ENCODE data around the gene CCDC196. TPM values are rescaled to one million over a fixed set of nuclear protein-coding genes. Genes with fewer than 3 reads are reported as not detected.

Gene CCDC196
- total RNA-seq, 4 donors from 2014 or later = not detected

DNA sequence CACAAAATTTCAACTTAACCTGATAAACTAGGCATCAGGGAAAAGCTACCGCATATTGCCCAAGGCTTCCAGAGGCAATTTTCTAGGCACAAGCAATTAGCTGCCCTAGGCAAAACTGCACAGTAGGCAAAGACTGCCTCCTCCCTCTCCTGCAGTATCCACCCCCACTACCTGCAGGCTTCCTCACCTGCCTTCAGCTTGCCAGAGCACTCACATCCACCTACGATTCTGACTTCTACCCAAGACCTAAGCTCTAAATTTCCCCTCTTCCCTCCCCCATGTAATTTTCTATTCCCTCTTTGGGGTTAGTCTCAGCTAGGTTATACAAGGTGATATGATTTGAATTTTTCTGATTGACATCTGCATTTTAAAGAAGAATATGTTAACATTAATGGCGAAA is 21.9 kb upstream of the CCDC196 start:
- 95 to 96% methylated on average over 3 of the region's 3 CpGs for WGBS, 2 donors (ENCODE audit: low coverage in 1 of 2)
- in situ Hi-C loops (cut with MboI; ENCODE audit: low pct_ligation_motif_present in 1 of 4, low pct_unique_long_range_greater_than_20kb in 1 of 4, low sequenced_read_pairs in 3 of 4) = no loop called here
- Histone ChIP-seq H3K4me3 (no peak overlapping the region), H3K9me3 (peaks cover 0 to 9% of the 10 kb centered on the region in 2 donors), H3K27me3 (no peaks in the 10 kb centered on the region), H3K4me1 (no peaks in the 10 kb centered on the region), H3K27ac (no peak overlapping the region), H3K36me3 (no peaks in the 10 kb centered on the region)
- TF ChIP-seq POLR2A (IDR thresholded peaks at IDR 0.05) = no peak
- TF ChIP-seq POLR2AphosphoS5 (IDR thresholded peaks at IDR 0.05) = no peak
- TF ChIP-seq, protein P1, sequence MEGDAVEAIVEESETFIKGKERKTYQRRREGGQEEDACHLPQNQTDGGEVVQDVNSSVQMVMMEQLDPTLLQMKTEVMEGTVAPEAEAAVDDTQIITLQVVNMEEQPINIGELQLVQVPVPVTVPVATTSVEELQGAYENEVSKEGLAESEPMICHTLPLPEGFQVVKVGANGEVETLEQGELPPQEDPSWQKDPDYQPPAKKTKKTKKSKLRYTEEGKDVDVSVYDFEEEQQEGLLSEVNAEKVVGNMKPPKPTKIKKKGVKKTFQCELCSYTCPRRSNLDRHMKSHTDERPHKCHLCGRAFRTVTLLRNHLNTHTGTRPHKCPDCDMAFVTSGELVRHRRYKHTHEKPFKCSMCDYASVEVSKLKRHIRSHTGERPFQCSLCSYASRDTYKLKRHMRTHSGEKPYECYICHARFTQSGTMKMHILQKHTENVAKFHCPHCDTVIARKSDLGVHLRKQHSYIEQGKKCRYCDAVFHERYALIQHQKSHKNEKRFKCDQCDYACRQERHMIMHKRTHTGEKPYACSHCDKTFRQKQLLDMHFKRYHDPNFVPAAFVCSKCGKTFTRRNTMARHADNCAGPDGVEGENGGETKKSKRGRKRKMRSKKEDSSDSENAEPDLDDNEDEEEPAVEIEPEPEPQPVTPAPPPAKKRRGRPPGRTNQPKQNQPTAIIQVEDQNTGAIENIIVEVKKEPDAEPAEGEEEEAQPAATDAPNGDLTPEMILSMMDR (IDR thresholded peaks at IDR 0.05) = no peak
- TF ChIP-seq EP300 (IDR thresholded peaks at IDR 0.05; ENCODE audit: low read depth) = no peak
- DNase-seq = no peak
- intact Hi-C loops (cut with DNase I; ENCODE audit: low total_unique reads) = no loop called here

DNA sequence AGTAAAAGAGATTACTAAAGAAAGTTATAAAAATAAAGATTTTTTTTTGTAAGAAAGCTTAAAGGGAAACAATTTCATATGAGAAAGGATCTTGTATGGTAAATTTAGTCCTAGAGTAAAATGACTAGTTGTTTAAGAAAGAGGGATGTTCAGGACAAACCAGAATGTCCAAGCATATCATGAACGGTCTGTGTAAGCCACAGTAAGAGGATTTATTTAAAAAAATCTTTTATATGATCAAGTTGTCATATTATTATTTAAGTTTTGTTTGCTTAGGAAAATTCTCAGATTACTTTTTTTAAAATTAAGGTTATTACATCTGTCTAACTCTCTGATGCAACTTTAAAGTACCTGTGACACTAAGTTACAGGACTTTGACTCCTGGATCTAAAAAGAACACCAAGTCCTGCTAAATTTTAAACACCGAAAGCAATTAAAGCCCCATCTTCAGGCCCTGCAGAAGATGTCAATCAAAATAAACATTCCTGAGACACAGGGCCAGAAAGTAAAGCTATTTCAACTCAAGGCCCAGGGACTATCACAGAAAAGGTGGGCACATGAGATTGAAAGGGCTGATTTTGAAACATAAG is 17.3 kb upstream of the CCDC196 start:
- 85 to 89% methylated on average over 2 of the region's 2 CpGs for WGBS, 2 donors (ENCODE audit: low coverage in 1 of 2)
- intact Hi-C loops (cut with DNase I; ENCODE audit: low total_unique reads) = no loop called here

DNA sequence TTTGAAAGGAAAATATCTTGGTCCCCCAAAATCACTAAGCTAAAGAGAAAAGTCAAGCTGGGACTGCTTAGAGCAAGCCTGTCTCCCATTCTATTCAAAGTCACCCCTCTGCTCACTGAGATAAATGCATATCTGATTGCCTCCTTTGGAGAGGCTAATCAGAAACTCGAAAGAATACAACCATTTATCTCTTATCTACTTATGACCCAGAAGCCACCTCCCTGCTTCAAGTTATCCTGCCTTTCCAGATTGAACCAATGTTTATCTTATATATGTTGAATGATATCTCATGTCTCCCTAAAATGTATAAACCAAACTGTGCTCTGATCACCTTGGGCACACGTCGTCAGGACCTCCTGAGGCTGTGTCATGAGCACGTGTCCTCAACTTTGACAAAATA is 14.6 kb upstream of the CCDC196 start:
- Histone ChIP-seq H3K4me3 (no peak overlapping the region), H3K27ac (no peak overlapping the region), H3K36me3 (no peaks in the 10 kb centered on the region), H3K27me3 (no peaks in the 10 kb centered on the region), H3K9me3 (peaks cover 12 to 22% of the 10 kb centered on the region in 2 donors), H3K4me1 (no peaks in the 10 kb centered on the region)
- no peak for TF ChIP-seq POLR2AphosphoS5 (IDR thresholded peaks at IDR 0.05)
- TF ChIP-seq, protein P1 (IDR thresholded peaks at IDR 0.05) = no peak
- no peak for TF ChIP-seq POLR2A (IDR thresholded peaks at IDR 0.05)
- no peak for TF ChIP-seq EP300 (IDR thresholded peaks at IDR 0.05; ENCODE audit: low read depth)
- DNase-seq = no peak
- intact Hi-C loops (cut with DNase I; ENCODE audit: low total_unique reads) (no loop called here), in situ Hi-C loops (cut with MboI; ENCODE audit: low pct_ligation_motif_present in 1 of 4, low pct_unique_long_range_greater_than_20kb in 1 of 4, low sequenced_read_pairs in 3 of 4) (no loop called here)
- 87 to 95% methylated on average over 4 of the region's 4 CpGs for WGBS, 2 donors (ENCODE audit: low coverage in 1 of 2)

More for the DNA sequence above, 17.3 kb upstream of the CCDC196 start:
- no peaks in the 10 kb centered on the region for H3K36me3 ChIP-seq
- no peaks in the 10 kb centered on the region for H3K27me3 ChIP-seq
- H3K9me3 ChIP-seq = peaks cover 12 to 22% of the 10 kb centered on the region in 2 donors
- DNase-seq = no peak
- H3K4me3 ChIP-seq = no peak overlapping the region
- no peaks in the 10 kb centered on the region for H3K4me1 ChIP-seq
- in situ Hi-C loops (cut with MboI; ENCODE audit: low pct_ligation_motif_present in 1 of 4, low pct_unique_long_range_greater_than_20kb in 1 of 4, low sequenced_read_pairs in 3 of 4) = no loop called here
- no peak for TF ChIP-seq EP300 (IDR thresholded peaks at IDR 0.05; ENCODE audit: low read depth)
- TF ChIP-seq, protein P1 (IDR thresholded peaks at IDR 0.05) = no peak
- no peak for TF ChIP-seq POLR2A (IDR thresholded peaks at IDR 0.05)
- H3K27ac ChIP-seq = no peak overlapping the region

DNA sequence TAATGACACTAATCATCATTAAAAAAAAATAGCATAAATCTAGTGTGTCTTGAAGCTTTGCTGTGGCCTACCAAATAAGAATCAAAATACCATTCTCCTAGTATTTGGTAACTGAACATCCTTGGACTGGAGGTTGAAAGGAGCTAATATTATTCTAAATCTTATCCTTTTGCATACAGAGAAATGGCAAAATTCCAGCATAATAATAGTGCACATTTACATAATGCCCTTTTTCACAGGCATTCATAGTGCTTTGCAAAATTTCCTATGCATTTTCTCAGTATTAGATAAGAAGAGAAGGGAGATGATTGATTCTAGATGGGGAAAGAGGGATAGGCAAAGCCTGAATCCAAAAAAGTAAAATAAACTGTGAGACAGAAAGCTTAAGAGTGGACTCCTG is 13.9 kb upstream of the CCDC196 start:
- intact Hi-C loops (cut with DNase I; ENCODE audit: low total_unique reads) = no loop called here
- H3K9me3 ChIP-seq = peaks cover 12 to 22% of the 10 kb centered on the region in 2 donors
- no peak overlapping the region for H3K4me3 ChIP-seq
- in situ Hi-C loops (cut with MboI; ENCODE audit: low pct_ligation_motif_present in 1 of 4, low pct_unique_long_range_greater_than_20kb in 1 of 4, low sequenced_read_pairs in 3 of 4) = no loop called here
- TF ChIP-seq POLR2A (IDR thresholded peaks at IDR 0.05) (no peak), POLR2AphosphoS5 (IDR thresholded peaks at IDR 0.05) (no peak), EP300 (IDR thresholded peaks at IDR 0.05; ENCODE audit: low read depth) (no peak)
- TF ChIP-seq, protein P1 (IDR thresholded peaks at IDR 0.05) = no peak
- DNase-seq = no peak
- H3K36me3 ChIP-seq = no peaks in the 10 kb centered on the region
- no peak overlapping the region for H3K27ac ChIP-seq
- H3K4me1 ChIP-seq = no peaks in the 10 kb centered on the region
- H3K27me3 ChIP-seq = no peaks in the 10 kb centered on the region
